HS-5 (cell line): ENCODE data around the gene ALDH1A1.
A peak's percentile ranks its signal among the peaks of the same experiment; 100 is the strongest.

ENCODE experiments used
- DNase-seq: peaks from one replicate; pipeline ENCODE4 v3.0.0-alpha.2; 2012; ENCODE audit warnings: low read depth

ALDH1A1 gene

DNA sequence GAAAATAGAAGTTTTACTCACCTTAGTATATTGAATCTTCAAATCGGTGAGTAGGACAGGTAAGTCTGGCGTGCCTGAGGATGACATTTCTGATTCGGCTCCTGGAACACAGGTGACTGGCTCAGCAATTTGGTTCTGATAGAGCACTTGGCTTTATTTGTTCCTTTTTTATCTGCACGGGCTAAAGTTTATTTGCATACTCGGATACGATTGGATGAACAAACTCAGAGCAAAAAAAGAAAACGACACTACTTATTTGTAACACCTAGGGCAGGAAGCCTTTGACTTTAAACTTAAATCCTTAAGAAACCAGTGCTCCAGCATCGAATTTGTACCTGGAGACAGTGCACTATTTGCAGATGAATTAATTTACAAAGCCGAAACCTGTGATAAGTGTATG, at the start of gene ALDH1A1:
Gene ALDH1A1 (minus strand): TSS at position 140 of the 400 bp plus-strand sequence. CDS start 53 bp downstream, at position 87.
- DNase-seq = no peak

DNA sequence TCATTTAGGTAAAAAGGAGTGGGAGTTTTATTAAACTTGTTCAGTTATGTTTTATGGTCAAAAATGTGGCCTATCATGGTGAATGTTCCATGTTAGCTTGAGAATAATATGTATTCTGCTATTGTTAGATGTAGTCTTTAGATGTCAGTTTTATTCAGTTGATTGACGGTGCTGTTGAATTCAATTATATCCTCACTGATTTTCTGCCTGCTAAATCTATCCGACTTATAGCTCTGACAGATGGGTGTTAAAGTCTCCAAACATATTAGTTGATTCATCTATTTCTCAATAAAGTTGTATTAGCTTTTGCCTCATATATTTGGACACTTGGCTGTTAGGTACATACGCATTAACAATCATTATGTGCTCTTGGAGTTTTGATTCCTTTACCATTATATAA, 49.0 kb upstream of the ALDH1A1 start:
- no peak for DNase-seq

DNA sequence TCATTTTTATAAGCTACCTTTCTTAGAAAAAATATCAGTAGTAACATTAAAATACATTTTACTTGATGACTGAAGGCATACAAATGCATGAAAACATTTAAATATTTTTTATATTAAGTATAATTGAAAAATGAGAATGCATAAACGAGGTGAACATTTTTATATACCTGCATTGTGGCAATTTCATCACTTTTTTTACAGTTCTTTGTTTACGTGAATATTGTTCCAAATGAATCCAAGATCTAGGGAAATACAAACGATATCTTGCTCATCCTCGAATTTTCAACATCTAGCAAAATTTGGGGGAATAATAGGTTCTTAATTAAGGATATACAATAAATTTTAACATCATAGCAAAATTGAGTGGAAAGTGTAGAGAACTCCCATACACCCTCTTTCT, 45.5 kb upstream of the ALDH1A1 start:
- no peak for DNase-seq

DNA sequence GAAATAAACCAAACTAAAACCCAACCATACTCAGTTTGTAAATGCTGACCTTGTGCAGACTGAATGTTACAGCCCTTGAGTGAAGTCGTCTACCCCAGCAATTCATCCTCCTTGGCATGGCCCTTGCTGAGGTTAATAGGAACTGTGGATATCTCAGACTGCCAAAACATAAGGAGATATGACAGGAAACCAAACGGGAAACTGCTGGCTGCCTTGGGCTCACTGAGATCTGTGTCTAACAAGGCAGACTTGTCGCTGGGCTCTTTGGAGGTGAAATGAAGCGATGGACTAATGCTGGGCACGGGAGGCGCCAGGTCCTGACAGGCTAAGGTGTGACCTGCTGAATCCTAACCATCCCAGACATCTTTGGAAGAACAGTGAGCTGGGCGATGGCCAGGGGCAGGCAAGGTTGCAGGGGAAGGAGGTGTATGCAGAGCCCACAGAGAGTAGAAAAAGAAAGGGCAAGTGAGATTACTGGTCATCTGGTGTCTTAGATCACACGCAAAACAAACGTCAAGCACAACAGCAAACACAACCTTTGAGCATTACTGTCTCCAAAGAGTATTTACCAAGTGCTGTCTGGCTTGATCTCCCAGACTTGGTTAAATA, 44.6 kb upstream of the ALDH1A1 start:
- DNase-seq = no peak

DNA sequence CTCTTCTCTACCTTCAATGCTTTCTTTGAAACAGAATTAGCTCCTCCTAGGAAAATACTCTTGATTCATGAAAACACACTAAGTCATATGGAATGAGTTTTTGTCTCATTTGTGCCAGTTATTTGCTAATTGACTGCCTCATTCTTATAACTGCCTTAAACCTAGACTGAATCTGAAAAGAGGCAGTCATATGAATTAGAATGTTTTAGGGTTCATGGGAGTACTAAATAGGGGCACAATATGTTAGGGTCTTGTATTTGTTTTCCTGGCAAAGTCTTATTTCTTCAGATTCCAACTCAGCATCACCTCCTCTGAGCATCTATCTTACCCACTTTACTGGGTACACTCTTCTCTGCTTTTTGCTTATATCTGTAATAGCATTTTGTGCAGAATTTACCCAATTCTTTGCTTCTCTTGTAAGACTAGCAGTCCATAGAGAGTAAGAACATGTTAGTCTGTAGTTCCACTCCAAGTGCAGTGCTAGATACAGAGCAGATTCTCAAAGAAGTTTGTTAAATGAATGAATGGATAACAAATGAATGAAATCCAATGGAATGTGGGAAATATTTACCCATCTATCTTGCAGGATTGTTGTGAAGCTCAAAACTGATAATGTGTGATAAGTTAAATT, 43.9 kb upstream of the ALDH1A1 start:
- DNase-seq = no peak

DNA sequence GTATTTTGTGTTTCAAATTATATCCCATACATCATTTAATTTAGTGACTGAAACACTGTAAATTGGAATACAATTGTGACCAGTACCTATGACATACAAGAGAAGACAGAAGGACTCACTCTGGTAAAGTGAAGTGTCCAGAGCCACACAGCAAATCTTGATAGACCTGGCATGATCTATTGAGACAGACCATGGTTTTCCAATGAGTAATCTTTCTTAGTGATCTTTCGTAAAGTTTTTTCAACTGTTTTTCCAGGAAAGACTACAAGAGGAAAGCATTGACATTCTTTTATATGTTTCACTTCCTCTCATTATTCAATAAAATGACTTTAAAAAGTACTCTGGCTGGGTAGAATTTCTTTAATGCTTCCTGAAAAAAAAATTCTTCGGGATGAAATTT, 43.3 kb upstream of the ALDH1A1 start:
- DNase-seq = peak; percentile 56

DNA sequence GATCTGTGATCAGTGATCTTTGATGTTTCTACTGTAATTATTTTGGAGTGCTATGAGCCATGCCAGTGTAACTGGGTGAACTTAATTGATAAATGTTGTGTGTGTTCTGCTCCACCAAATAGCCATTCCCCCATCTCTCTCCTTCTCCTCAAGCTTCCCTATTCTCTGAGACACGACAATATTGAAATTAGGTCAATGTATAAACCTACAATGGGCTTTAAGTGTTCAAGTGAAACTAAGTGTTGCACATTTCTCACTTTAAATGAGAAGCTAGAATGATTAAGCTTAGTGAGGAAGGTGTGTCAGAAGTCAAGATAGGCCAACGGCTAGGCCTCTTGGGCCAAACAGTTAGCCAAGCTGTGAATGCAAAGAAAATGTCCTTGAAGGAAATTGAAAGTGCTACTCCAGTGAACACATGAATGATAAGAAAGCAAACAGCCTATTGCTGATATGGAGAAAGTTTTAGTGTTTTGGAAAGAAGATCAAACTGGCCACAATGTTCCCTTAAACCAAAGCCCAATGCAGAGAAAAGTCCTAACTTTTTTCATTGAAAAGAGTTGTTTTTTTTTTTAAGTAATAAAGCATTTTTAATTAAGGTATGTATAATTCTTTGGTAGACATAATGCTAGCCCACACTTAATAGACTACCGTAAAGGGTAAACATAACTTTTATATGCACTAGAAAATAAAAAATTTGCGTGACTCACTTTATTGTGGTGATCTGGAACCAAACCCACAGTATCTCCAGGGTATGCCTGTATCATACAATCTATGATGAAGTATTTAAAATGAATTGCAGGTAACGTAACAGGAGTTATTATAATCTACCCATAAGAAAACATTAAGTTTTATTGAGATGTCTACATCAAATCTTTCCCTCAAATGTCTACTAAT, 42.5 kb upstream of the ALDH1A1 start:
- DNase-seq = no peak

DNA sequence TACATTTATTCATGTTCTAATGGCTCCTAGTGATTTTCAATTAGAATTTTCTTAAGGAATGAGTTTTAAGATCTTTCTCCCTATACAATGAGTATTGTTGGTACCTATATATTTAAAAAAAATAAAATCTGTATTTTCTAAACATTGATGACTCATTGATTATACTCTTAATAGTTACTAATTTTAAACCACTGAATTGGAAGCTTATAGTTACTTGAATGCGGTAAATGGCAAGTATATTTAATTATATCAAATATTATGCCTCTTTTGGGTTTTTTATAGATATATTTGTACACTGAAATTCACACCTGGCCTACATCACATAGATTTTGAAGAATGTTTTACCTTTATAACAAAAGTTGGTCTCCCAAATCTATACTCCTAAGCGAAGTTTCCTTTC, 38.9 kb upstream of the ALDH1A1 start:
- no peak for DNase-seq

DNA sequence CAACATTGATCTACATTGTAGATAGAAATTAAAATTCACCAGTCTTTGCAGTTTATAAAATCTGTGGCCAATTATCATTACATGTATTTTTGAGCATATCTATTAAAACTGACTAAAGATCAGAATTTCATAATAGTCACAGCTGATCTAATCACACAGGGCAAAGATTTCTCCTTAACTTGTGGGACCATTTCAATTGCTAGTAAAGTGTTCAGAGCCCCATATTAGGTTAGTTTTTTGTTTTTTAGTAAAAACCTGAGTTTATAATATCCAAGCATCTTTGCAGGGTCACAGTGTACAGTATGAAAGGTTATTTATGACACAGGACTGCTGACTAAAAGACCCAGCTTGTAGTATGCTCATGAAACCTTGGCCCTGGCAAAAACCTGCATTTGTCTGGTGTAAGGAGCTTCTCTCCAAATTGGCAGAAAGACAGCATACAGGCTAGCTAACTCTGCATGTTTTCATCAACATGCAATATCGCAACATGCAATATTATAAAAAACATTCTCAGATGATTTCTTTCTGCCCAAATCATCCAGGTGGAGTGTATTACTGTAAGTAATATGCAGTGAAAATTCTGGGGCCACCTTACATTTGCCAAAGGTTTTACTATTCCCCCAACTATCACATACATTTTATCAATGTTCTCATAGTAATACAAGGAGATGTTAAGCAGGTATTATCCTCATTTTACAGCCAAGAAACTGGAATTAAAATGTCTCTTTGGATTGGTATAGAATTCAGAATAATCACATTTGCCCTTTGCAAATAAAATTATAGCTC, 37.7 kb upstream of the ALDH1A1 start:
- DNase-seq = no peak

DNA sequence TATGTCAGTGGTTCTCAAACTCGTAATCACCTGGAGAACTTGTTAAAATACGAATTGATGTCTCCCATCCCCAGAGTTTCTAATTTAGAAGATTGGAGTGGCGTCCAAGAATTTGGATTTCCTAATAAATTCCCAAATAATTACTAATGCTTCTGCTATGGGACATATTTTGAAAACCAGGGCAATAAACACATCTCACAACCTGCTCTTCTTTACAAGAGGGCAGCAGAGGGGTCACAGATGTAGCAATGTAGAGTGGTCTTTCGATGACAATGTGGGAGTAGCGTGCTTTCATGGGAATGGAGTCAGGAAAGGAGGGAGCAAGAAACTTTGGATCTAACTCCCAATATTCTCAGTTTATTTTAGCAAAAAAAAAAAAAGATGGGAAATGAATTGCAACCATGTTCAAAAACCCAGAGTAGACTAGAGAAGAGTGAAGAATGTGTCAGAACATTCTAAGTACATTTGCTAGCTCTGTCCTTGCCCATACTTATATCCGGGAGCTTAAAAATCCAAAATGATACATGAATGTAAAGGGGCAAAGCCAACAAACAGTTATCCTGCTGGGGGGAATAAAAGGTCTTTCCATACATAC, 33.8 kb upstream of the ALDH1A1 start:
- DNase-seq = no peak

DNA sequence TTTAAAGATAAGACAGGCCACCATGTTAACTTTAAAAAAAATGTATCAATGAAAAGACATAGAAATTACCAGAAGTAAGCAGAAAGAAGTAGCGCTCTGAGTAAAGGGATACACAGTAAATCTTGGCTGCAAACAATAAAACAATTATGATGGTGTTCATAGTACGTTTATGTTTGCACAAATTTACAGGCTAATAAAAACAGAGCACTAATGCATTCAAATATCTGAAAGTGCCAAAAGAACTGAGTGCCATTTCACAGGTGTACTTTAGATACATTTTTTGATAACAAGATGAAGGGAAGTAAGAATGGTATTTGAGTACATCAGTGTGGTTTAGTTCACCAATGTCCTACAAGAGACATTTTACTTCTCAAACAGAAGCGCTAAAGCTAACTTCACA, 32.9 kb upstream of the ALDH1A1 start:
- no peak for DNase-seq

DNA sequence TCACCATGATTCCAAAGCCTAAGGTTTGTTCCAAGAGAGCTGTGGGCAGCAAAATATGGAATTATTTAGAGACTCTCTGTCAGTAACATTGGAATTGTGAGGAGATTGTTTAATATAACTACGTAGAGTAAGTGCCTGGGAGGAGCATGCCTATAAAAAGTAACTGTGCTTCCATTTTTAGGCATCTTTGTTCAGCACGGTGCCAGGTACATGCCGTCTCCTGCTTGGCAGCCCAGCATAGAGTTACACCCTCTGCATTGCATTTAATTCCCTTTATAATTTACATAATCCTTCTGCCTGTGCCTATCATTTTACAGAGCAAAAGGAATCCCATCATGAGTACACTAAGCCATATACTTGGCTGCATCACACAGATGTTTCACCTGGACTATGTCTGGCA, 32.1 kb upstream of the ALDH1A1 start:
- DNase-seq = no peak

DNA sequence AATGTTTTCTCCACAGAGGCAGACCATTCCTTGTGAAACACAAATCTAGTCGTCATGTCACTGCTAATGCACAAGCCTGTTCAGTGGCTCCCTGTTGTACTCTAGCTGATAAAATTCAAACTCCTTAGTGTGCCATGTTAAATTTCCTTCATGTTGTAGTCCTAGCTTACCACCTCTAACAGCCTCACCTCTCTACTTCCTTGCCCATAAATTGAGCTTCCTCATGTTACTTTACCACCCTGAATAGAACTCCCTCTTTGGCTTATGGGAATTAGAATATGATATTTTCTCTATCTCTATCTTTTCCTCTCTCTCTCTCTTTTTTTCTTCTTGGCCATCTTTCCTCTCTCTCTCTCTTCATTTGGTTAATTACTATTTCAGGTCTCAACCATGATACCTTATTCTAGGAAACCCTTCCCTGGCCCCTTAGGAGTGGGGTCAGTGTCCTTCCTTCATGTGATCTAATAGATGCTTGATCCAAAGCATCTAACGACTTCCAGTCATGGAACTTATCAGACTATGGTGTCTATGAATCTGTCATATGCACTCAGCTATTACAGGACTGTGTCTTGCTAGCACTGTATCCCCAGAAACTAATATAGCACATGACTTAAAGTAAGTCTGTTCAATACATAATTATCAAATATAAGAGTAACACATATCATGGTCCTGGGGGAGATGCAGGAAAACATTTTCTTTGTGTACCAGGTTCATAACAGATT, 31.5 kb upstream of the ALDH1A1 start:
- DNase-seq = no peak

DNA sequence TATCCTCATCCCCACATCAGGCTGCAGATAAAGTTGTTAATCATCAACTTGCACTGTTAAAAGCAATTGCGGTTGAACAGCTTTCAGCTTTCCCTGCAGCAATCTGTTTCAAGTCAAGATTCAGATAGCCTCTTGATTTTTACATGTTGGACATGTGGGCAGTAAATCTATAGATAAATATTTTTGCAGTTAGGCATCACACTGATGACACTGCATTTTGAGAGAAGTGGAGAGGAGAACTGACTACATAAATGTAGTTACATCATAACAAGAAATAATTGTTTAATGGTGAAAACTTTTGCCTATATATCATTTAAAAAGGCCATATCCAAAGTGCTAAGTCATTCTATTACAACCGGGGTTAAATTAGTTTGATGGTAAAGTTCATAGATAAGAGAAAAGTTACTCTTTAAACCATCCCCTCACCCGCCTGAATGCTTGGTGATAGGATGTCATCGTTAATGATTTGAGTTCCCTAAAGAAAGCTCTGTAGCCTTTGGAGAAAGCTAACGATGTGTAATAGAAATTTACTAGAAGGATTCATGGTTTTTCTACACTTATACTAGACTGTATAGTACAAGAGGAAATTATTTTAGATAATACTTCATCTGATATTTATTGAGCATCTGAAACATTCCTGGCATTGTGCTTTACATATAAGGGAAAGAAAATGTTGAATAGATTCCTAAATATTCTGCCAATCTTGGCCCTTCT, 30.8 kb upstream of the ALDH1A1 start:
- no peak for DNase-seq

DNA sequence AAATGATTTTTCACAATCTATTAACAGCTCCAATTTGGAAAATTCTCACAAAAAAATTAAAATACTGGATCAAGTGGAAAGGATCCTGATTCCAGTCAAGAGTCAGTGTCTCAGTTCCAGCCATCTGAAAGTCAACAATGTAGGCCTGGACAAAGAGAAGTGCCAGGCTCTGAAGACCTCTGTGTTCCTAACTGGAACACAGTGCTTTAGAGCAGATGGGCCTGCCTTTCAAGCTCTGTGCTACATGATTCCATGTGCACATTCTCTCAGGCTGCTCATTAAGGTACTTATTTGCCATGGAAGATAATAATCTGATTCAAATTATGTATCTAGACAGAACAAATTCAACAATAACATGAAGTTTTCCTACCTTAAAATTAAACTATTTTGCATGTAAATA, 30.2 kb upstream of the ALDH1A1 start:
- DNase-seq = no peak

DNA sequence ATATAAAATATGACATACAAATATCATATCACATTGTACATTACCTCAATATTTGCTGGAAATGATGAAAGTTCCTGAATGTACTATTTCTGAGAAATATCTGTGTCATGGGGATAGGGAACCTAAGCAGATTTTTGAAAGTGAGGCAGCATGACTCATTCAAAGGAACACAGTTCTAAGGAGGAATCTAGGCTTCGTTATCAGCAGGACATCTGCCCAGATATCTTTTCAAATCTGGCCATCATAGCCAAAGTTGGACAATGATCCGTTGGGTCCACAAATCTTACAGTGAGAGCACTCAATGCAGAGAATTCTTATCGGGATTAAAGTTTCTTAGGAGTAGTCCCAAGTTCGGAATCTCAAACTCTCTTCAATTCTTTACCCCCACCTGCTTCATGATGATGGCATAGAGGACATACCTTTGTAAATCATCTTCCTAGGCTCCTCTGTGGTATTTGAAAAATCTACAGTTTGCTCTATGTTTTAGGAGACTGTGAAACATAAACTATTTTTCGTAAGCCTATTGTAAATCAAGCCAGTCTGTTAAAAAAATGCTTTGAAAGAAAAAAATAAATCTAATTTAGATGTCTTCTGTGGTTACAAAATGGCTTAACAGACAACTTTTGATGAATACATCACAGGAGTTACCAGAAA, 29.4 kb upstream of the ALDH1A1 start:
- DNase-seq = no peak

DNA sequence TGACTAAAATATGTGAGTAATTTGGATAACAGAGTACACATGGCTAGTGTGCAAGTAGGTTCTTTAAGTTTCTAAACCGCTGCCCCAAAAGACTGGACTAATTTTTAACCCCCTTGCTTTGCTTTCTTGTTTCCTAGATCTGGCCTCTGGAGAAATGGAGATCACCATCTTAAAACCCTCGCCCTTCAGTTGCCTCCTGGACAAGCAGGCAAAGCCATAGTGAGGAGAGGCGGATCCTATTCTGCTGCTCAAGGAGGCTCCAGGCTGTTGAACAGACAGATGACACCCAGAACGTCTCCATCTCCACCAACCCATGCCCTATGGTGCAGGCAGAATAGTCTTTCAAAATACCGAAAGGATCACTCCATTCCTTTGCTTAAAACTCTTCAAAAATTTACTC, 28.6 kb upstream of the ALDH1A1 start:
- DNase-seq = no peak

DNA sequence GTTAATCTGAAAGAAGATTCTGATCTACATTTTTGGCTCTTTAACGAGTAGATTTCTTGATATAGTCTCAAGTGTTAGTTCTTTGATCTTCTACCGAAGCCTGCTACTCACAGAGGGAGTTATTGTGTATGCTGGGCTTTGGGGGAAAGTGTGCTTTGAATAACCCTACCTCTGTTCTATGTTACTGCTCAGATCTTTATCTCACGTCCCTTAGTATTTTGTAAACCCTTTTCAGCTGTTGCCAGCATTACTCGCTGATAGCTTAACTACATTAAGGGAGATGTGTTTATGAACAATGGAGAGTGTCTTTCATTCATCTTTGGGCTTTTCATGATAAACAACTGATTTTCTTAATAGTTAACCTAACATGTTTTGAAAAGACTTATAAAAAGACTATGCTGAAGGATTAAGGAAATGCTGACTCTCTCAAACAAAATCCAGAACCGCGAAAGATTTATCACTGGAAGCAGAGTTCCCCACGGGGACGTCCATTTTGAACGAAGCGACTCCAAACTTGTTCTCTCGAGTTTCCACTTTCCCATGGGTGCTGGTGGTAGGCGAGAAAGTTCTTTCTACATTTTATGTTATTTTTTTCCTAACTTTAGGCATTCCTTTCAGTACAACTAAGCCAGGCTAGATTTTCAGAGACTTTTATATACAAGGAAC, 27.9 kb upstream of the ALDH1A1 start:
- no peak for DNase-seq

DNA sequence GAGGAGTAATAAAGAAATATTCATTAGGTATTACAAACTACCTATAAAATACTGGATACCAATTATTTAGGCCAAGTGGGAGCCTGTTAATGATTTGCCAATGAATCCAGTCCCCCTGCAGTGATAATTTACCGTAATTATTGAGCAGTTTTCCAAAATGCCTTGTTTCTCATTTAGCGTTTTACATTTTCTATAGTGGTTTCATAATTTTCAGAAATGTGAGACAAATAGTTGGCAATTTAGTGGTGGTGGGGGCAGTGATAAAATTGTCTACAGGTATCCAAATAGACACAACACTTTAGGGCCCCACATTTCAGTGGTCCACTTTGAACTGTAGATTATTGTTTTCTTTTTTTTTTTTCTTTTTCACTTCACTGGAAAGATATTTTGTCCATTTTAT, 27.3 kb upstream of the ALDH1A1 start:
- no peak for DNase-seq
